Right renal pelvis (tissue), 4 donors: ENCODE data around the gene ADAMTS3. TPM values are rescaled to one million over a fixed set of nuclear protein-coding genes. Genes with fewer than 3 reads are reported as not detected.

ENCODE experiments used
- DNase-seq, 4 donors: peaks; one replicate each; pipeline ENCODE4 v3.0.0-alpha.2; 2013; ENCODE audit warnings: low read depth in 4 of 4, low spot score in 3 of 4, missing footprints in 1 of 4
- polyA plus RNA-seq, 4 donors: library from polyadenylated mRNA; unstranded; fragments of 120-200 nt; gene quantifications; one replicate each; pipeline ENCODE4 v1.2.1, GENCODE V29; 2013; ENCODE audit not compliant: insufficient read length in 4 of 4

Gene ADAMTS3
- polyA plus RNA-seq, 4 donors: 9.6 to 12.5 (median 9.8) TPM

DNA sequence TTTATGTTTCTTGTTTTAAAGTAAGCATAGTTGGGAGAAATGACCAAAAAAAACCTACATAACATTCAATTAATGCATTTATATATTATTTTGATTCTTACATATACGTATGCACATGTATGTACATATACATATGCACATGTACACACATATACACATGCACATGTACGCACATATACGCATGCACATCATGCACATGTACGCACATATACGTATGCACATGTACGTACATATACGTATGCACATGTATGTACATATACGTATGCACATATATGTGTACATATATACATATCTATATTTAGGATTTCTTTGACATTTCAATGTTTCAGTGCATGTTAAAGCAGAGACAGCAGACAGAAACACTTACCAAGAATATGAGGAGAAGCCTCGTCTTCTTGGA, 263.4 kb downstream of the ADAMTS3 start:
- no peak for DNase-seq

DNA sequence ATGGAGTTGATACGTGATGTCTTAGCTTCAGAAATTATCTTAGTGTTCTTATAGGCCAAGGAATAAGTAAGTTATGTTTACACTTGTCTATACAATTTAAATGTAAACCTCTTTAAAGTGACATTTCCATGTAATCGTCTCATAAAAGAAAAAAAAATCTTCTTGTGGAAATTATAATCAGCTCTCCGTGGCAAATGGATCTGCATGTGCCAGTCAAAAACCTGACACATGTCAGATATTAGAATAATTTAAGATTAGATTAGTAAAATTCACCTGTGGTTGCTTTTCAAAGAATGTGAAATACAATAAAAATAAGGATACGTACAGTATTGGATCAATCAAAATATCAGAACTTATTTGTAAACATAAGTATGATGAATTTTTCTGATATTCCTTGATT, 263.9 kb downstream of the ADAMTS3 start:
- no peak for DNase-seq

DNA sequence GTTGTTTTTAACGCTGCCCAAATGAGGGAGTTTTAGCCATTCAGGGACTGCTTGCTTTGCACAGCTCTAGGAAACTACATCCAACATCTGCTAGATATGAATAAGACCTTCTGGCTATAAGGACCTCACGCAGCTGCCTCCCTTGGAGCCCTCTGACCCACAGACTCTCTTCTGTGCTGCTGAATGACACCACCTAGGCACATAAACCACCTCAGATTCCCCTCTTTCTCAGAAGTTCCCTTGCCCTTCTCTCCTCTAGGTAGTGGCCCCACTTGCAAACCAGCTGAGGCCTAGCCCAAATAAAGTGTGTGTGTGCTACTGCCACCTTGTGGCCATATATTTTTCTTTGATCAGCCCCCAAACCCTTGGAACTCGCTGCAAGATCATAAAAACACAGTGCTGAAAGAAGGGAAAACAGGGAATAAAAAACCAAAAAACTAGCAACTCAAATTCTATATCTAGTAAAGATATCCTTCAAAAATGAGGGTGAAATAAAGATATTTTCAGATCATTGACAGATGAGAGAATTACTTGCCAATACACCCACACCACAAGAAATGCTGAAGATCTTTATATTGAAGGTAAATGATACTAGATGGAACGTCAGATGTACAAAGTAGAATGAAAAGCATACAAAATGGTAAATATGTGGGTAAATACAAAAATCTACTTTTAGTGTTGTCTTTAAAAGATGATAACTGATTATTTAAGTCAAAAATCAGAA, 265.9 kb downstream of the ADAMTS3 start:
- DNase-seq: no peak

DNA sequence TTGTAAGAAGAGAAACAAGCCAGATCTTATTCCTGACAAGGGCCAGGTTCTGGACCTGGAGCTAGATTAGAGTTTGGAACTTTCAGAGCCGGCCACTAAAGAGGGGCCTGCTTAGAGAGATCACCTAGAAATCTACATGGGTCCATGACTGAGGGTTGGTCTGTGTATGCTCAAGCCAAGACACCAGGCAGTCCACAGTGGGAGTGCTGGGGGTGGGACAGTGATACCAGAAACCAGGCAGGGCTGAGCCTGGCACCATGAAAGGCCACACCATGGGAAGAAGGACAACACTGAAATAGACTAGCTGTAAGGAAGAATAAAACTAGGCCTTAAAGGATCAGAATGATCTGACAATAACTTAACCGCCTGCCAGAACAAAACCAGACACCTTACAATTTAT, 267.3 kb downstream of the ADAMTS3 start:
- DNase-seq: no peak

DNA sequence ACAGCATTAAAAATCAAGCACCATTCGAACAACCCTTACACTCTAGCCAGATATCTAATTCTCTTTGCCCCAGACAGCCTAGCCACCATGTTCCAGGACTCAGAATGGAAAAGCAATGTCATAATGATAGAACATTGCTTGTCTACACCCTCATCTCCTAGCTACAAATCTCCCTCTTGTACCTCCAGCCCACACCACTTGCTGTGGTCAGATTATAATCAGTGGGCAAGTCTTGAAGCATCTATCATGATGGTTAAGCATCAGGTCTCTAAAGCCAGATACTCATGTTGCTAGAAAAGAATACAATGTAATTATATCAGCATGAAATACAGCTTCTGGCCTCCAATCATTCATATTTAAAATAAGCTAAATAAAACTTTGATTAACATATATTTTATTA, 268.9 kb downstream of the ADAMTS3 start:
- no peak for DNase-seq

DNA sequence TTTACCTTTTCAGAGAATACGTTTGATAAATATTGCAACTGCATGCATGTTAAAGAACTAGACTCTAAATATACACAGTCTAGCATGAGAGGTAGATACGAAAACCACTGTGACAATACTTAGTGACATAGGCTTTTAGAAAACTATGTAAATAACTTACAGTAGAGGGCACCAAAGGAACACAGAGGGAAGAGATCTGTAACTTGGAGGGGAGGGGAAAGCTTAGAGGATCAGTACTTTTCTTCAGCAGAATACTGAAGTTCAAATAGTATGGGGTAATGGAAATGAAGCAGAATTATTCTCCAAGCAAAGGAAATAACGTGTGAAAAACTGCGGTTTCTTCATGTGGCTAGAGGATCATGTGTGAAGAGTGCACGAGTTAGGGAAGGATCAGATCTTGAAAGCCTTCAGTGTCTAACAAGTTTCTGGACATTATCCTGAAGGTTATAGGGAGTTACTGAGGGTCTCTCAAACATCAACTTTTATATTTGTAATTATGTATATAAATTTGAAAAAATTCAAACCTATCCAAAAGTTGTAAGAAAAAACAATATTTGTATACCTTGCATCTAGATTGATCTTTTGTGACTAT, 273.0 kb downstream of the ADAMTS3 start:
- DNase-seq: peak in 1 of 4 donors; percentile 43

DNA sequence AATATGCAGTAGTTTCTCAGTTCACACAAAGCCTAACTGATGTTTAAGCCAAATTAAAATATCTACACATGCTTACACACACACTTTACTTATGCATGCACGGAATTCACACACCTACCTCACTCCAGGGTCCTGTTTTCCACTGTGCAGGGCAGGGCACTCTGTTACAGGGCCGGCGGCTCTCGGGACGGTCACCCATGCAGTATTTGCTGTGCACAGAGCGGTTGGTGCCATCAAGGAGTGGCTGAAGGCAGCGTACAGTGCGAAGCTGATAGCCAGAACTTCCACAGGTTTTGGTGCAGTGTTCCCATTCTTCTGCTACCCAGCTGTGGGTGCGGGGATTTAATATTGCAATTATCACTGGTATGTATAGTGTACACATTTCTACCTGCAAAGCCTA, 278.3 kb downstream of the ADAMTS3 start:
- no peak for DNase-seq

DNA sequence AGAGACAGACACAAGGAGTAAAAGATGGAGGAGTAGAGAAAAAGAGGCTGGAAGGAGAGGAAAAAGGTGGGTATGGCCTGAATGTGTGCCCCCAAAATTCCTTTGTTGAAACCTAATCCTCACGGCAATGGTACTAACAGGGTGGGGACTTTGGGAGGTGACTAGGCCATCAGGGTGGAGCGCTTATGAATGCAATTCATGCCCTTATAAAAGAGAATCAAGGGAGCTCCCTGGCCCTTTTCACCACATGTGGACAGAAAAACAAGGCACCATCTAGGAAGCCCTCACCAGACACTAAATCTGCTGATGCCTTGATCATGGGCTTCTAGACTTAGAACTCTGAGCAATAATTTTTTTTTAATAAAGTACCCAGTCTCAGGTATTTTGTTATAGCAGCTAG, 282.1 kb downstream of the ADAMTS3 start:
- DNase-seq: no peak

DNA sequence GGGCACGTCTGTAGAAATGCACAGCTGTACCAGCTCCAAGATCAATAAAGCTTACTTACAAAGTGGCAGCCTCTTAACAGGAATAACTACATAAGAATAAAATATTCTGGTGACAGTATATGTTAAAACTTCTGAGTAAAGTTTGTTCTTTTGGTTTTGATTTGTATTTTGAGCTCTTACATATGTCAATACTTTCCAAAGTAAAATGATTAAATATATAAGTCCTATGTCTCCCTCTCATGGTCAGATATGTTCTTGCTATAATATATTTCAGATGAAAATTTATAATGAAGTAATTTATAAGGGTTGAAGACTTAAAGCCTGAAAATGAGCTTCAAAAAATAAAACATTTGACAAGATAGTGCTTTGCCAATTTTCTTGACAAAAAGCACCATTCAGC, 282.8 kb downstream of the ADAMTS3 start:
- no peak for DNase-seq

DNA sequence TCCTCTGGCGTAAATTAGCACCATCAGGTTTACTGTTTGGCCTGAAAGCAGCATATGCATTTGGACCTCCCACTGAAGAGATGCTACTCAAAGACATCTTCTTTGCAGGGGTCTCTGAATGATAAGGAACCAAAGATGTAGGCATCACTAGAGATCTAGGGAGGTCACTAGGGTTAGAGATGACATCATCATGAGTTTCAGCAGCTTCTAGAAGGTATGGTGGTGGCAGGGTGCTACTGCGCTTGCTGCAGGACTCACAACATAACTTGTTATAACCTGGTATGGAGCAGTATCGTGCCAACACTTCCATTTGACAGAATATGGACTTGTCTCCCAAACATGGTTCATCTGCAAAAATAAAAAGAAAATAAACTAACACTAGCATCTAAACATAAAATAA, 285.7 kb downstream of the ADAMTS3 start:
- no peak for DNase-seq

DNA sequence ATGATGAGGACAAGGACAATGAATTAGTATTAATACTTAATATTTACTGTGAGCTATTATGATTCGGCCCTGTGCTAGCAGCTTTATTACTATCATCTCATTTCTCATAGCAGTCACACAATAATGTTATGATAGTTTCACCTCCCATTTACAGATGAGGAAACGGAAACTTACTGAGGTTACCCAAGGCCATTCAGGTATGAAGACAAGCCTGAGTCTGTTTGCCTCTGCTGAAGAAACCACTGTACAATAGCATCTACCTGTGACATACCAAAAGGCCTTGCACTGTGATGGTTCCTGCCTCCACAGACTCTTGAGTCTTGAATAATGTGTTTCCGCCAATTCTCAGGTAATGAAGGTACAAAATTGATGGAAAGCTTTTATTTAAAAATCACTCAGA, 288.8 kb downstream of the ADAMTS3 start:
- DNase-seq: no peak

DNA sequence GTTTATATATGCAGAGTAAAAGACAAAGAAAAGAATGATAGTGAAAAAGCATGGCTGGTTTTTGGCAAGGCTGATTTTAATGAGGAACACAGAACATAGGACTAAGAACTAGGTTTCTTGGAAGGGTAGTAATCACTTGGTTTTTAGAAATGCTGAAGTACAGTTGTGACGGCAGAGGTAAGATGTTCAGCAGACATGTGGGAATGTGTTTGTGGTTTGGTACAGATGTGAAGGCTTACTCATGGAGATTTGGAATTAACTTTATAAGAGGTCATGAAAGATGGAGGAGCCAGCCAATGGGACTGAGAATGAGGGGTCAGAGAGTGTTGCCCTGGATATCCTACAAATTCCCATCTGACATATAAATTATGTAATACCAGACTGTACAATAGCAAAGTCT, 293.6 kb downstream of the ADAMTS3 start:
- no peak for DNase-seq

DNA sequence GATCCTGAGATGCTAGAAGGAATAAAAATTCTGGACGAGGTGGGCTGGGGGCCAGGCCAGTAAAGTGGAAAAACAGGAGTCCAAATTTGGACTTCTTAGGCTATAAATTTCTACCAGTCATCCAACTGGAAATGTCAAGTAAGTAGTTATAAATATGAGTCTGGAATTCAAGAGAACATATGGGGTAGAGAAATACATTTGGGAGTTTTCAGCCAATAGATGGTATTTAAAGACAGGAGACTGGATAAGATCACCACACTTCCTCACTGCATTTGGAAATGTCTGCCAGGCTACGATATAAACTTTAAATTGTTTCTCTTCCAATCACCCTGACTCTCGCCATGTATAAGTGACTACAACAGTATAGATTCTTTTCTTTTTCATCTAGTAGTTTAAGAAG, 294.8 kb downstream of the ADAMTS3 start:
- no peak for DNase-seq

DNA sequence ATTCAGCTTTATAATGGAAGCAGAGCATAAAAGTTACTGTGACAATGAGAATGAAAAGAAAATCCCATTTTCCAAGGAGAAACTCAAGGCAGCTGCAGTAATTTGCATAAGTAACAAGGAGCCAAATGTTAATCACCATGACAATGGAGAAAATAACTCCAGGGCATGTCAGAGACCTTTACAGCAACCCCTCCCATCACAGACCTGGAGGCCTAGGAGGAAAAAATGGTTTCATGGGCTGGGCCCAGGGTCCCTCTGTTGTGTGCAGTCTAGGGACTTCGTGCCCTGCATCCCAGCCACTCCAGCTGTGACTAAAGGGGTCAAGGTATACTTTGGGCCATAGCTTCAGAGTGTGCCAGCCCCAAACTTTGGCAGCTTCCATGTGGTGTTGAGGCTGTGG, 313.8 kb downstream of the ADAMTS3 start:
- no peak for DNase-seq

DNA sequence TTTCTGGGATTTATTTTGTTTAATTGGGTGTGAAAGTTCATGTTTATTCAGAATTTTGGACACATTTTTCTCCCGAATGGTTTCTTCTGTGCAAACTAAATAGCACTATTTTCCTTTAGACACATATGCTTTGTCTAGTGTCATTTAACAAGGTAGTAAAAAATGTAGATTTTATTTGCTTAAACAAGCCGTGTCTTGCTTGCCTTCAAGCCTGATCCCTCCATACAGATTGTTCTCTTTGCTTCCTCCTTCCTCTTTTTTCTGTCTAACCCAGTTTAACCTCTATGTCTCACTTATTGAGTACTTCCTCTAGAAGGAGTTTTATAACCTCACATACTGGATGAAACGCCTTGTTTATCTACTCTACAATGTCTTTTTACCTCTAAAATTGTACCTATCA, 325.4 kb downstream of the ADAMTS3 start:
- no peak for DNase-seq

DNA sequence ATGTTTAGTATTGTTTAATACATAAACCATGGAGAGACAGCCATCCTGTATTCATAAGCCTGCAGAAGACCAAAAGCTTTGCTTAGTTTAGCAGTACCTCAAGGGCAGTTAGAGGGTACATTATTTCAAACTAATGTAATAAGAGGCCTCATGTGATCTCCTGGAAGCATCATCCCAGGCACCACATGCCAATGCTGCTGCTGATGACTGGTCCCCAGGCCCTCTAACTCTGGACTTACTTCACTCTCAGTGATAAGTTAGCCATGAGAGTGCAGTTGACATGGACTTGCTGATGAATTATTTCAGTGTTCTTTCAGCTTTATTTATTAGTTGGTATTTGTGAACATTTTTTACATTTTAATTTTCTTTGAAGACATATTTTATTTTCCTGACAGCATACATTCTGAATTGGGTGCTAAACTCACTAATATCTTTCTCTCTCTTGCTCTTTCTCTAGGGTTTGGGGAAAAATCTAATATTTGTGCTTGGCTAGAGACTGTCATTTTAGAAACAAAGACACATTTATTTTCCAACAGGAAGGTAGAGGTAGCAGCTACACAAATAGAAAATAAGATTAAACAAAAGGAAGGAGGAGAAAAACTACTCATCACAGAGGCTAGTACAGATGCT, 329.4 kb downstream of the ADAMTS3 start:
- no peak for DNase-seq
